Left lung (tissue), 10 donors: ENCODE measurements around the gene DLGAP1. TPM values are rescaled to one million over a fixed set of nuclear protein-coding genes. Genes with fewer than 3 reads are reported as not detected.

Experiments used
- ATAC-seq: fragments of 200-7000 bp; cut with Tn5 transposase; one replicate; pipeline ENCODE4 v1.9.1; 2020; ENCODE audit warnings: moderate library complexity
- DNase-seq, 4 donors: peaks; one replicate each; pipeline ENCODE4 v3.0.0-alpha.2; 2013 to 2020
- H3K27ac ChIP-seq, 2 donors: fragments of 200-600 bp; sonication (generic) in 1 of 2; one replicate each; pipeline versions ENCODE4 v1.5.0 to v1.8.0; 2020 to 2021
- H3K27me3 ChIP-seq, 2 donors: fragments of 200-600 bp; sonication (generic) in 1 of 2; one replicate each; pipeline versions ENCODE4 v1.5.0 to v1.8.0; 2020 to 2021
- H3K36me3 ChIP-seq, 2 donors: fragments of 200-600 bp; sonication (generic) in 1 of 2; one replicate each; pipeline versions ENCODE4 v1.5.0 to v1.8.0; 2020 to 2021
- H3K4me1 ChIP-seq, 2 donors: fragments of 200-600 bp; one replicate each; pipeline ENCODE4 v1.8.0; 2021
- H3K4me3 ChIP-seq, 2 donors: fragments of 200-600 bp; sonication (generic) in 1 of 2; one replicate each; pipeline versions ENCODE4 v1.5.0 to v1.8.0; 2020 to 2021; ENCODE audit warnings: mild to moderate bottlenecking in 1 of 2
- H3K9me3 ChIP-seq, 2 donors: fragments of 200-600 bp; sonication (generic) in 1 of 2; one replicate each; pipeline versions ENCODE4 v1.5.0 to v1.8.0; 2020 to 2021
- intact Hi-C, 2 donors: fragments of 100-400 bp; cut with DNase I; formaldehyde crosslinking; loops; one replicate each; pipeline versions ENCODE4 v1.11.2 to v1.14.2; 2022
- polyA plus RNA-seq, 6 donors: library from polyadenylated mRNA; unstranded; fragments of 120-200 nt; gene quantifications; one replicate each; pipeline ENCODE4 v1.2.1, GENCODE V29; 2013; ENCODE audit not compliant: insufficient read length in 6 of 6
- total RNA-seq, 2 donors: library from RNA; stranded (reverse); fragmentation: NEBNext Ultra II Directional; extraction: Animal tissue kit (Norgen Biotek cat#: 25700); gene quantifications; one replicate each; pipeline ENCODE4 v1.2.1, GENCODE V29; 2021
- TF ChIP-seq, protein P1 (sequence below), 2 donors: fragments of 200-600 bp; sonication (generic) in 1 of 2; IDR thresholded peaks; one replicate each; pipeline versions ENCODE4 v1.5.0 to v1.8.0; 2021; ENCODE audit warnings: antibody characterized with exemption in 2 of 2
- donor health status: DM: no; HTN: yes; CAD: no.
- donor health status: DM: no; HTN: no; CAD: no.

The DLGAP1 gene
- total and polyA plus RNA-seq, 8 donors: 1.6 to 4.0 (median 2.1) TPM

DNA sequence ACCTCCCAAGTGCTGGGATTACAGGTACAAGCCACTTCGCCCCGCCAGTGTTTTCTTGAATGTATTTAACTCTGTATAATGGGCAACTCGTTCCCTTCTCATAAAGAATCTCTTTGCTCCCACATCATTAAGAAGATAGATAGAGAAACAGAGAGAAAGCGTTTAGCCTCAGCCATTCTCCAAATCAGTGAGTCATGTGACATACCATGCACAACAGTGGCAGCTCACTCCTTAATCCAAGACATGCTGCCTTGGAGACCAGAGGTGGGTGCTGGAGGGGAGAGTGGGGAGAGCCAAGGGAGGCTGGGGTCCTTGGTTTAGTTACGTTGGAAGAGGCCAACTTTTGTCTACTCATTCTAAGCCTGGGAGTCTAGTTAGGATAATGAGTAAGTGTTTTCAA is 950.5 kb downstream of the DLGAP1 start:
- Histone ChIP-seq H3K27me3 (peaks cover 3 to 16% of the 10 kb centered on the region in 2 donors), H3K27ac (no peak overlapping the region), H3K36me3 (no peaks in the 10 kb centered on the region), H3K4me3 (no peak overlapping the region), H3K4me1 (peaks cover 0 to 5% of the 10 kb centered on the region in 2 donors), H3K9me3 (no peaks in the 10 kb centered on the region)
- intact Hi-C loops: no loop called here
- no peak for DNase-seq
- ATAC-seq: no peak
- TF ChIP-seq, protein P1, sequence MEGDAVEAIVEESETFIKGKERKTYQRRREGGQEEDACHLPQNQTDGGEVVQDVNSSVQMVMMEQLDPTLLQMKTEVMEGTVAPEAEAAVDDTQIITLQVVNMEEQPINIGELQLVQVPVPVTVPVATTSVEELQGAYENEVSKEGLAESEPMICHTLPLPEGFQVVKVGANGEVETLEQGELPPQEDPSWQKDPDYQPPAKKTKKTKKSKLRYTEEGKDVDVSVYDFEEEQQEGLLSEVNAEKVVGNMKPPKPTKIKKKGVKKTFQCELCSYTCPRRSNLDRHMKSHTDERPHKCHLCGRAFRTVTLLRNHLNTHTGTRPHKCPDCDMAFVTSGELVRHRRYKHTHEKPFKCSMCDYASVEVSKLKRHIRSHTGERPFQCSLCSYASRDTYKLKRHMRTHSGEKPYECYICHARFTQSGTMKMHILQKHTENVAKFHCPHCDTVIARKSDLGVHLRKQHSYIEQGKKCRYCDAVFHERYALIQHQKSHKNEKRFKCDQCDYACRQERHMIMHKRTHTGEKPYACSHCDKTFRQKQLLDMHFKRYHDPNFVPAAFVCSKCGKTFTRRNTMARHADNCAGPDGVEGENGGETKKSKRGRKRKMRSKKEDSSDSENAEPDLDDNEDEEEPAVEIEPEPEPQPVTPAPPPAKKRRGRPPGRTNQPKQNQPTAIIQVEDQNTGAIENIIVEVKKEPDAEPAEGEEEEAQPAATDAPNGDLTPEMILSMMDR (IDR thresholded peaks at IDR 0.05): no peak

- TF ChIP-seq, protein P1 (IDR thresholded peaks at IDR 0.05): no peak
- intact Hi-C loops: no loop called here
- no peak overlapping the region for H3K27ac ChIP-seq
- no peak for ATAC-seq
- peaks cover 6 to 34% of the 10 kb centered on the region in 2 donors for H3K27me3 ChIP-seq
- H3K4me1 ChIP-seq: peaks cover 0 to 14% of the 10 kb centered on the region in 2 donors
- H3K4me3 ChIP-seq: no peak overlapping the region
- no peaks in the 10 kb centered on the region for H3K9me3 ChIP-seq
- no peaks in the 10 kb centered on the region for H3K36me3 ChIP-seq
- no peak for DNase-seq
These were observed 952.5 kb downstream of the DLGAP1 start for GRCh38 chr18:3502650-3503049.

DNA sequence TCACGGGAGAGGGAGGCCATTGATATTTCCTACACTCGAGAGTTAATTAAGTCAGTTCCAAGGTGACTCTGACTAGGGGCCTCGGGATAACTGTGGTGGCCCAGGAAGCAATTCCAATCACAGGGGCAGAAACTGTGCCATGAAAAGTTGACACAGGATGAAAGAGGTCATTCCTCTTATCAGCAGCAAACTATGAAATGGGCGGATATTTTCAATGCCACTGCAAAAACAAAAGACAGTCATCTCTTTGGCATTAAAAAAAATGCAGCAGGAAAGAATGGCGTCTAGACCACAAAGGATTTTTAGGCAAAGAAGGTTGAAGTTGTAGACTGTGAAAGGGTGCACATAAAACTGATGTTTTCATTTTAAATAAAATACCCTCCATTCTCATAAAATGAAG is 955.1 kb downstream of the DLGAP1 start:
- no peak overlapping the region for H3K4me3 ChIP-seq
- DNase-seq: no peak
- peaks cover 6 to 35% of the 10 kb centered on the region in 2 donors for H3K27me3 ChIP-seq
- no peaks in the 10 kb centered on the region for H3K36me3 ChIP-seq
- H3K27ac ChIP-seq: no peak overlapping the region
- no peak for ATAC-seq
- intact Hi-C loops: no loop called here
- H3K9me3 ChIP-seq: no peaks in the 10 kb centered on the region
- TF ChIP-seq, protein P1 (IDR thresholded peaks at IDR 0.05): no peak
- H3K4me1 ChIP-seq: peaks cover 0 to 14% of the 10 kb centered on the region in 2 donors

DNA sequence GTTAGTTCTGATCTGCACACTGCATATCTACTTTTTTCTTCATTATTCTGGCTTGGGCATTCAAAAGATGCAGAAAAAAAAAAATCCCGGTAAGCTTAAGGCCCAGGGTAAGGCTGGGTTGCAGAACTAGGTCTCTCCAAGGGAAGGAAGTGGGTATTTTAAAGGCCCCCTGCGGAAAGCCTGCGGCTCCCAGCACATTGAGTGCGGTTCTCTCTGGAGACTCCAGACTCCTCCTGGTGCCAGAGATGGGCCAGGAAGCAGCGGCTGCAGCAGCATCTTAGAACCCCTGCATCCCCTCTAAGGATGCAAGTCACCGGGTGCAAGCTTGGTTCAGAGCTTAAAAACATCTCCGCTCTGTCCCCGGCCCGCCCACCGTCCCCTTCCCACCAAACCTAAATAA is 955.6 kb downstream of the DLGAP1 start:
- peaks cover 0 to 14% of the 10 kb centered on the region in 2 donors for H3K4me1 ChIP-seq
- TF ChIP-seq, protein P1 (IDR thresholded peaks at IDR 0.05): no peak
- H3K27ac ChIP-seq: no peak overlapping the region
- no peaks in the 10 kb centered on the region for H3K36me3 ChIP-seq
- H3K4me3 ChIP-seq: peak overlapping the region in 1 of 2 donors; percentile 35
- H3K27me3 ChIP-seq: peaks cover 6 to 35% of the 10 kb centered on the region in 2 donors
- no peaks in the 10 kb centered on the region for H3K9me3 ChIP-seq
- ATAC-seq (peak; percentile 52), DNase-seq (no peak)
- intact Hi-C loops: no loop called here

GRCh38 chr18:3498698-3499471 is 956.2 kb downstream of the DLGAP1 start:
- ATAC-seq: peak; percentile 79
- TF ChIP-seq, protein P1 (IDR thresholded peaks at IDR 0.05): no peak
- intact Hi-C loops: no loop called here

More at GRCh38 chr18:3498698-3499471, 956.2 kb downstream of the DLGAP1 start:
- Histone ChIP-seq H3K9me3 (no peaks in the 10 kb centered on the region), H3K36me3 (no peaks in the 10 kb centered on the region), H3K27me3 (peaks cover 6 to 35% of the 10 kb centered on the region in 2 donors), H3K27ac (no peak overlapping the region), H3K4me3 (peak overlapping the region; percentile 30 to 35), H3K4me1 (peaks cover 0 to 14% of the 10 kb centered on the region in 2 donors)
- DNase-seq: peak in 2 of 4 donors; percentile 59 to 81
